Skeletal muscle satellite cell (primary cell): Measurements from ENCODE around the gene GOT1. TPM values are rescaled to one million over a fixed set of nuclear protein-coding genes. Genes with fewer than 3 reads are reported as not detected.

Experiments used
- H3K27me3 ChIP-seq: 2 replicates; pipeline ENCODE4 v1.7.0; 2013; ENCODE audit warnings: low read length; ENCODE audit not compliant: control insufficient read depth, insufficient read depth
- H3K36me3 ChIP-seq: 2 replicates; pipeline ENCODE4 v1.7.0; 2013; ENCODE audit warnings: mild to moderate bottlenecking, control low read depth, low read length; ENCODE audit not compliant: insufficient read depth
- H3K4me1 ChIP-seq: 2 replicates; pipeline ENCODE4 v1.7.0; 2013; ENCODE audit warnings: low read length; ENCODE audit not compliant: control insufficient read depth, insufficient read depth
- H3K4me2 ChIP-seq: 2 replicates; pipeline ENCODE4 v1.7.0; 2013; ENCODE audit warnings: mild to moderate bottlenecking, low read length
- H3K4me3 ChIP-seq: 2 replicates; pipeline ENCODE4 v1.7.0; 2013; ENCODE audit warnings: low read length
- H3K9ac ChIP-seq: 2 replicates; pipeline ENCODE4 v1.7.0; 2013; ENCODE audit warnings: mild to moderate bottlenecking, low read depth, low read length, moderate library complexity
- H3K9me3 ChIP-seq: replicated peaks from 2 replicates; pipeline ENCODE4 v1.7.0; 2013; ENCODE audit warnings: mild to moderate bottlenecking, control low read depth, low read length
- total RNA-seq: library from RNA; depleted of rRNA; stranded (reverse); fragments of >200 nt; gene quantifications from 2 replicates; pipeline ENCODE4 v1.2.3, GENCODE V29; 2012; rRNA removed

Gene GOT1
- total RNA-seq, result 31.0 and 39.3 TPM in 2 replicates

- Histone ChIP-seq H3K27me3 (no peaks in the 10 kb centered on the region), H3K4me3 (peak within 1 kb of the TSS; percentile 91), H3K4me2 (peak within 1 kb of the TSS; percentile 91), H3K9me3 (no peaks in the 10 kb centered on the region), H3K4me1 (peaks cover 9% of the 10 kb centered on the region), H3K9ac (peak within 1 kb of the TSS; percentile 89), H3K36me3 (peaks cover 3% of the 10 kb centered on the region)
Observed at GRCh38 chr10:99430451-99431189, at the start of gene GOT1. TSS of gene GOT1 (minus strand) at chr10:99430624. CDS start at chr10:99430565, 59 bp downstream.

- no peaks in the 10 kb centered on the region for H3K4me1 ChIP-seq
- H3K36me3 ChIP-seq, result no peaks in the 10 kb centered on the region
- peaks cover 43% of the 10 kb centered on the region for H3K27me3 ChIP-seq
- no peak overlapping the region for H3K4me2 ChIP-seq
- H3K9ac ChIP-seq, result no peak overlapping the region
- no peaks in the 10 kb centered on the region for H3K9me3 ChIP-seq
- H3K4me3 ChIP-seq, result no peak overlapping the region
Observed at GRCh38 chr10:99470327-99470726, 39.9 kb upstream of the GOT1 start.

- H3K4me2 ChIP-seq, result no peak overlapping the region
- H3K36me3 ChIP-seq, result no peaks in the 10 kb centered on the region
- no peaks in the 10 kb centered on the region for H3K9me3 ChIP-seq
- no peak overlapping the region for H3K9ac ChIP-seq
- no peak overlapping the region for H3K4me3 ChIP-seq
- H3K4me1 ChIP-seq, result no peaks in the 10 kb centered on the region
- peaks cover 37% of the 10 kb centered on the region for H3K27me3 ChIP-seq
Observed at GRCh38 chr10:99467236-99467999, 37.0 kb upstream of the GOT1 start.

GRCh38 chr10:99466632-99467223, 36.3 kb upstream of the GOT1 start:
- H3K4me2 ChIP-seq, result no peak overlapping the region
- no peak overlapping the region for H3K4me3 ChIP-seq
- no peak overlapping the region for H3K9ac ChIP-seq
- no peaks in the 10 kb centered on the region for H3K4me1 ChIP-seq
- H3K9me3 ChIP-seq, result no peaks in the 10 kb centered on the region
- no peaks in the 10 kb centered on the region for H3K36me3 ChIP-seq
- peaks cover 37% of the 10 kb centered on the region for H3K27me3 ChIP-seq

- H3K9me3 ChIP-seq, result no peaks in the 10 kb centered on the region
- no peak overlapping the region for H3K9ac ChIP-seq
- no peaks in the 10 kb centered on the region for H3K36me3 ChIP-seq
- H3K4me1 ChIP-seq, result no peaks in the 10 kb centered on the region
- peaks cover 11% of the 10 kb centered on the region for H3K27me3 ChIP-seq
- no peak overlapping the region for H3K4me3 ChIP-seq
- no peak overlapping the region for H3K4me2 ChIP-seq
Observed at GRCh38 chr10:99461230-99461629, 30.8 kb upstream of the GOT1 start.

GRCh38 chr10:99460070-99460469, 29.6 kb upstream of the GOT1 start:
- Histone ChIP-seq H3K9me3 (no peaks in the 10 kb centered on the region), H3K9ac (no peak overlapping the region), H3K4me3 (no peak overlapping the region), H3K4me2 (no peak overlapping the region), H3K4me1 (no peaks in the 10 kb centered on the region), H3K36me3 (no peaks in the 10 kb centered on the region), H3K27me3 (peaks cover 12% of the 10 kb centered on the region)

GRCh38 chr10:99459217-99459616, 28.8 kb upstream of the GOT1 start:
- no peak overlapping the region for H3K4me3 ChIP-seq
- H3K27me3 ChIP-seq, result peaks cover 18% of the 10 kb centered on the region

GRCh38 chr10:99457813-99458212, 27.4 kb upstream of the GOT1 start:
- Histone ChIP-seq H3K27me3 (peaks cover 28% of the 10 kb centered on the region), H3K9ac (no peak overlapping the region), H3K4me2 (no peak overlapping the region), H3K36me3 (no peaks in the 10 kb centered on the region), H3K4me1 (no peaks in the 10 kb centered on the region), H3K4me3 (no peak overlapping the region), H3K9me3 (no peaks in the 10 kb centered on the region)

More at GRCh38 chr10:99459217-99459616, 28.8 kb upstream of the GOT1 start:
- Histone ChIP-seq H3K4me2 (no peak overlapping the region), H3K9me3 (no peaks in the 10 kb centered on the region), H3K4me1 (no peaks in the 10 kb centered on the region), H3K36me3 (no peaks in the 10 kb centered on the region), H3K9ac (no peak overlapping the region)

- Histone ChIP-seq H3K4me2 (no peak overlapping the region), H3K9me3 (no peaks in the 10 kb centered on the region), H3K27me3 (peaks cover 36% of the 10 kb centered on the region), H3K4me1 (no peaks in the 10 kb centered on the region), H3K4me3 (no peak overlapping the region), H3K9ac (no peak overlapping the region), H3K36me3 (no peaks in the 10 kb centered on the region)
Observed at GRCh38 chr10:99456931-99457288, 26.5 kb upstream of the GOT1 start.

- Histone ChIP-seq H3K36me3 (no peaks in the 10 kb centered on the region), H3K4me1 (no peaks in the 10 kb centered on the region), H3K9me3 (no peaks in the 10 kb centered on the region), H3K9ac (no peak overlapping the region), H3K4me3 (no peak overlapping the region), H3K27me3 (peaks cover 42% of the 10 kb centered on the region), H3K4me2 (no peak overlapping the region)
Observed at GRCh38 chr10:99456207-99456930, 25.9 kb upstream of the GOT1 start.

GRCh38 chr10:99451981-99452380, 21.6 kb upstream of the GOT1 start:
- Histone ChIP-seq H3K4me2 (no peak overlapping the region), H3K27me3 (peaks cover 77% of the 10 kb centered on the region), H3K36me3 (no peaks in the 10 kb centered on the region), H3K9ac (no peak overlapping the region), H3K4me3 (no peak overlapping the region), H3K9me3 (no peaks in the 10 kb centered on the region), H3K4me1 (no peaks in the 10 kb centered on the region)
